ENCODE measurements around the gene MAST4.

MAST4 gene

GRCh38 chr5:66850354-66851075 is 254.3 kb downstream of the MAST4 start:
- no peak for DNase-seq

- DNase-seq: no peak
Observed at GRCh38 chr5:66851306-66851705, 255.1 kb downstream of the MAST4 start.

GRCh38 chr5:66854416-66854815 is 258.2 kb downstream of the MAST4 start:
- DNase-seq: no peak

- DNase-seq: no peak
Observed at GRCh38 chr5:66856041-66856805, 260.0 kb downstream of the MAST4 start.

GRCh38 chr5:66859526-66859925 is 263.3 kb downstream of the MAST4 start:
- DNase-seq: no peak

GRCh38 chr5:66860199-66860975 is 264.2 kb downstream of the MAST4 start:
- no peak for DNase-seq

- DNase-seq: no peak
Observed at GRCh38 chr5:66861402-66861801, 265.2 kb downstream of the MAST4 start.

GRCh38 chr5:66862020-66862419 is 265.8 kb downstream of the MAST4 start:
- no peak for DNase-seq

- DNase-seq: no peak
Observed at GRCh38 chr5:66863243-66864170, 267.3 kb downstream of the MAST4 start.

- DNase-seq: no peak
Observed at GRCh38 chr5:66864240-66864884, 268.2 kb downstream of the MAST4 start.

GRCh38 chr5:66867618-66868322 is 271.6 kb downstream of the MAST4 start:
- no peak for DNase-seq

- no peak for DNase-seq
Observed at GRCh38 chr5:66869347-66869746, 273.2 kb downstream of the MAST4 start.

GRCh38 chr5:66870708-66871107 is 274.5 kb downstream of the MAST4 start:
- DNase-seq: no peak

- no peak for DNase-seq
Observed at GRCh38 chr5:66871651-66872050, 275.5 kb downstream of the MAST4 start.

- DNase-seq: no peak
Observed at GRCh38 chr5:66872736-66873331, 276.6 kb downstream of the MAST4 start.

- DNase-seq: no peak
Observed at GRCh38 chr5:66874004-66874403, 277.8 kb downstream of the MAST4 start.

GRCh38 chr5:66875315-66875714 is 279.1 kb downstream of the MAST4 start:
- no peak for DNase-seq

- DNase-seq: no peak
Observed at GRCh38 chr5:66876266-66876807, 280.1 kb downstream of the MAST4 start.

- DNase-seq: no peak
Observed at GRCh38 chr5:66877843-66878242, 281.6 kb downstream of the MAST4 start.

GRCh38 chr5:66880401-66880800 is 284.2 kb downstream of the MAST4 start:
- DNase-seq: no peak
